GM12878 (cell line): Measurements from ENCODE around the gene FGGY. TPM values are rescaled to one million over a fixed set of nuclear protein-coding genes. Genes with fewer than 3 reads are reported as not detected.

Source experiments
- ATAC-seq: fragments of 200-7000 bp; cut with Tn5 transposase; 3 replicates; pipeline ENCODE4 v1.9.1; 2020; ENCODE audit warnings: mild to moderate bottlenecking, moderate library complexity
- BruUV-seq: library from RNA; stranded (reverse); fragments of 400-500 nt; replicated peaks from 2 replicates; lab custom pipeline; 2021; lab: Mats Ljungman, UMichigan
- CTCF ChIA-PET: fragments of 300-600 bp; sonication (Branson Sonifier 250); formaldehyde crosslinking; extraction: SDS; loops from one replicate; lab custom pipeline; 2021; ENCODE audit warnings: inconsistent platforms; lab: Yijun Ruan, JAX
- POLR2A ChIA-PET: fragments of 350-600 bp; formaldehyde crosslinking; extraction: SDS; loops from one replicate; lab custom pipeline; 2021; ENCODE audit warnings: inconsistent platforms; lab: Charles Lee
- RAD21 ChIA-PET: fragments of 300-600 bp; sonication (Branson Sonifier 250); formaldehyde crosslinking; loops from one replicate; lab custom pipeline; 2023; ENCODE audit warnings: antibody characterized with exemption; ENCODE audit not compliant: unreplicated experiment; lab: Charles Lee
- SMC1A ChIA-PET: fragments of 300-600 bp; sonication (Branson Sonifier 250); formaldehyde crosslinking; loops from one replicate; lab custom pipeline; 2023; ENCODE audit not compliant: unreplicated experiment, uncharacterized antibody; lab: Charles Lee
- DNase-seq: peaks from one replicate; pipeline ENCODE4 v3.0.0-alpha.2; 2011; ENCODE audit warnings: low read depth, low spot score
- FAIRE-seq: peaks from 3 replicates; lab custom pipeline; 2011; peaks lifted over from hg19 to GRCh38; lab: Jason Lieb, UNC
- H2AFZ ChIP-seq: 2 replicates; pipeline ENCODE4 v1.6.0; 2011; ENCODE audit warnings: low read depth, low read length, control low read depth; ENCODE audit not compliant: control insufficient read depth
- H3K27ac ChIP-seq: 2 replicates; pipeline ENCODE4 v1.5.1; 2011; ENCODE audit warnings: control low read depth; ENCODE audit not compliant: control insufficient read depth, insufficient read depth
- H3K27me3 ChIP-seq, 2 experiments: replicated peaks in 1 of 2; 2 replicates each; pipeline versions ENCODE4 v1.6.0 to v1.6.1; 2011; ENCODE audit warnings: low read length in 1 of 2; ENCODE audit not compliant: control insufficient read depth in 2 of 2, insufficient read depth in 2 of 2
- H3K36me3 ChIP-seq, 2 experiments: 2 replicates each; pipeline ENCODE4 v1.5.1; 2011; ENCODE audit warnings: low read length in 1 of 2; ENCODE audit not compliant: control insufficient read depth in 2 of 2, insufficient read depth in 2 of 2
- H3K4me1 ChIP-seq: 2 replicates; pipeline ENCODE4 v1.6.1; 2011; ENCODE audit warnings: mild to moderate bottlenecking, low read length, moderate library complexity, mixed read lengths; ENCODE audit not compliant: control insufficient read depth, insufficient read depth
- H3K4me2 ChIP-seq: 2 replicates; pipeline ENCODE4 v1.6.0; 2011; ENCODE audit warnings: control low read depth; ENCODE audit not compliant: control insufficient read depth, insufficient read depth
- H3K4me3 ChIP-seq: fragments of 200-600 bp; sonication (generic); 2 replicates; pipeline ENCODE4 v1.5.1; 2016
- H3K79me2 ChIP-seq: 2 replicates; pipeline ENCODE4 v1.6.0; 2011; ENCODE audit warnings: low read length; ENCODE audit not compliant: control insufficient read depth, insufficient read depth
- H3K9ac ChIP-seq: 2 replicates; pipeline ENCODE4 v1.8.0; 2011; ENCODE audit warnings: low read length, control low read depth, mixed read lengths; ENCODE audit not compliant: control insufficient read depth, insufficient read depth
- H3K9me3 ChIP-seq: replicated peaks from 3 replicates; pipeline ENCODE4 v1.5.1; 2011; ENCODE audit warnings: mild to moderate bottlenecking, low read length; ENCODE audit not compliant: control insufficient read depth, insufficient read depth
- H4K20me1 ChIP-seq: 2 replicates; pipeline ENCODE4 v1.6.0; 2011; ENCODE audit not compliant: control insufficient read depth, insufficient read depth
- ASH2L ChIP-seq: fragments of 300-600, 200-600 bp; sonication (generic); IDR thresholded peaks from 2 replicates; pipeline ENCODE4 v1.6.1; 2017; ENCODE audit warnings: low read depth, mild to moderate bottlenecking, borderline replicate concordance
- CEBPZ ChIP-seq: fragments of 150-350 bp; IDR thresholded peaks from 2 replicates; pipeline ENCODE4 v1.6.1; 2016; ENCODE audit warnings: low read depth, low read length
- E4F1 ChIP-seq: fragments of 450-650 bp; IDR thresholded peaks from 2 replicates; pipeline ENCODE4 v1.6.1; 2018; ENCODE audit warnings: borderline replicate concordance, mild to moderate bottlenecking; ENCODE audit not compliant: partially characterized antibody
- FOS ChIP-seq: IDR thresholded peaks from 3 replicates; pipeline ENCODE4 v1.6.1; 2011; ENCODE audit warnings: borderline replicate concordance; ENCODE audit not compliant: insufficient read length; ENCODE audit errors: extremely low read depth
- SMC3 ChIP-seq: IDR thresholded peaks from 2 replicates; pipeline ENCODE4 v1.6.1; 2011; ENCODE audit warnings: low read length, improper control_type of control experiment, borderline replicate concordance
- STAT1 ChIP-seq: fragments of 450-650 bp; conservative IDR thresholded peaks from 2 replicates; pipeline ENCODE4 v1.6.1; 2014; ENCODE audit warnings: antibody characterized with exemption, mild to moderate bottlenecking
- SUZ12 ChIP-seq: fragments of 200-600 bp; sonication (generic); IDR thresholded peaks from one replicate; pipeline ENCODE4 v1.6.1; 2018; ENCODE audit warnings: antibody characterized with exemption, mild to moderate bottlenecking; ENCODE audit not compliant: unreplicated experiment
- ZZZ3 ChIP-seq: IDR thresholded peaks from 2 replicates; pipeline ENCODE4 v1.6.1; 2011; ENCODE audit warnings: low read depth; ENCODE audit not compliant: control insufficient read depth, insufficient read length
- WGBS: methylation state at CpG from one replicate; pipeline ENCODE4 v1.1.6; 2016; ENCODE audit warnings: low lambda C conversion rate; ENCODE audit not compliant: insufficient replicate concordance, insufficient coverage; ENCODE audit errors: missing lambda C conversion rate; 5-methylcytosine and 5-hydroxymethylcytosine counted together
- in situ Hi-C: fragments of 300-500 bp; cut with MboI; formaldehyde crosslinking; loops from 9 replicates; pipeline ENCODE4 v1.14.3; 2018; ENCODE audit warnings: mixed read lengths
- intact Hi-C: fragments of 100-400 bp; cut with micrococcal nuclease; formaldehyde crosslinking; loops from one replicate; pipeline ENCODE4 v1.14.2; 2022; ENCODE audit not compliant: unreplicated experiment
- polyA plus RNA-seq, 11 experiments: library from polyadenylated mRNA; depleted of rRNA in 4 of 11; unstranded in 6 of 11; stranded (reverse) in 5 of 11; fragments of >200 nt; fragmentation: Nextera tagmentation in 4 of 11; fragmentation: Illumina TruSeq in 1 of 11; extraction: Ambion mirVana in 4 of 11; extraction: Trizol in 1 of 11; gene quantifications; 1 replicate in 1 of 11; 2 replicates in 10 of 11; pipeline versions ENCODE4 v1.2.1 to v1.2.3, GENCODE V29; 2011 to 2016; ENCODE audit warnings: inconsistent platforms in 2 of 11, missing spikeins in 2 of 11, low read depth in 1 of 11
- total RNA-seq, 4 experiments: library from RNA; depleted of rRNA in 3 of 4; stranded (reverse); fragments of >200 nt in 3 of 4; fragmentation: Illumina TruSeq in 1 of 4; extraction: Trizol in 1 of 4; gene quantifications; 2 replicates each; pipeline versions ENCODE4 v1.2.1 to v1.2.3, GENCODE V29; 2013 to 2021
- TF ChIP-seq, protein P1 (sequence below): fragments of 450-650 bp; formaldehyde crosslinking; IDR thresholded peaks from 2 replicates; pipeline ENCODE4 v1.5.0; 2022; ENCODE audit warnings: mild to moderate bottlenecking, missing genetic modification characterization

The FGGY gene
- total and polyA plus RNA-seq, 10 of the 15 experiments (the other 5 are each of a cell fraction or from before 2014, with no cell fraction given) = 6.2 to 11.9 (median 7.5) TPM

- Histone ChIP-seq H4K20me1 (no peaks in the 10 kb centered on the region), H2AFZ (no peak overlapping the region), H3K9me3 (no peaks in the 10 kb centered on the region), H3K9ac (no peak overlapping the region), H3K36me3 (no peaks in the 10 kb centered on the region), H3K27me3 (no peaks in the 10 kb centered on the region), H3K4me2 (no peak overlapping the region), H3K79me2 (no peaks in the 10 kb centered on the region), H3K4me1 (peaks cover 6% of the 10 kb centered on the region; the same call in 1 of the 2 replicates), H3K27ac (no peak overlapping the region), H3K4me3 (no peak overlapping the region)
- no peak for FAIRE-seq
- intact Hi-C loops (no loop called here), in situ Hi-C loops (no loop called here)
- ATAC-seq = no peak; the same call in 2 of the 3 replicates
- RAD21 ChIA-PET = interaction anchor here (0.7 to 1.6 kb wide), 2 partner anchors 29 to 316 kb away, joined by 3 to 6 read pairs; no protein-coding TSS in a partner anchor
- POLR2A ChIA-PET = no interaction called here
- no peak for DNase-seq
- 84% methylated on average over 3 of the region's 3 CpGs for WGBS
- SMC1A ChIA-PET = interaction anchor here (1.2 to 1.6 kb wide), 2 partner anchors 55 to 315 kb away, joined by 3 read pairs; no protein-coding TSS in a partner anchor
- no TSS peak for BruUV-seq
- CTCF ChIA-PET = no interaction called here
- TF ChIP-seq SMC3 (no peak), E4F1 (no peak), STAT1 (no peak), ASH2L (no peak), SUZ12 (no peak), CEBPZ (no peak), FOS (no peak), ZZZ3 (no peak)
- TF ChIP-seq, protein P1, sequence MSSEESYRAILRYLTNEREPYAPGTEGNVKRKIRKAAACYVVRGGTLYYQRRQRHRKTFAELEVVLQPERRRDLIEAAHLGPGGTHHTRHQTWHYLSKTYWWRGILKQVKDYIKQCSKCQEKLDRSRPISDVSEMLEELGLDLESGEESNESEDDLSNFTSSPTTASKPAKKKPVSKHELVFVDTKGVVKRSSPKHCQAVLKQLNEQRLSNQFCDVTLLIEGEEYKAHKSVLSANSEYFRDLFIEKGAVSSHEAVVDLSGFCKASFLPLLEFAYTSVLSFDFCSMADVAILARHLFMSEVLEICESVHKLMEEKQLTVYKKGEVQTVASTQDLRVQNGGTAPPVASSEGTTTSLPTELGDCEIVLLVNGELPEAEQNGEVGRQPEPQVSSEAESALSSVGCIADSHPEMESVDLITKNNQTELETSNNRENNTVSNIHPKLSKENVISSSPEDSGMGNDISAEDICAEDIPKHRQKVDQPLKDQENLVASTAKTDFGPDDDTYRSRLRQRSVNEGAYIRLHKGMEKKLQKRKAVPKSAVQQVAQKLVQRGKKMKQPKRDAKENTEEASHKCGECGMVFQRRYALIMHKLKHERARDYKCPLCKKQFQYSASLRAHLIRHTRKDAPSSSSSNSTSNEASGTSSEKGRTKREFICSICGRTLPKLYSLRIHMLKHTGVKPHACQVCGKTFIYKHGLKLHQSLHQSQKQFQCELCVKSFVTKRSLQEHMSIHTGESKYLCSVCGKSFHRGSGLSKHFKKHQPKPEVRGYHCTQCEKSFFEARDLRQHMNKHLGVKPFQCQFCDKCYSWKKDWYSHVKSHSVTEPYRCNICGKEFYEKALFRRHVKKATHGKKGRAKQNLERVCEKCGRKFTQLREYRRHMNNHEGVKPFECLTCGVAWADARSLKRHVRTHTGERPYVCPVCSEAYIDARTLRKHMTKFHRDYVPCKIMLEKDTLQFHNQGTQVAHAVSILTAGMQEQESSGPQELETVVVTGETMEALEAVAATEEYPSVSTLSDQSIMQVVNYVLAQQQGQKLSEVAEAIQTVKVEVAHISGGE (CRISPR knock-in tag) = no peak
These were observed 87.1 kb downstream of the FGGY start for GRCh38 chr1:59383963-59384362.
